SK-N-MC (cell line): ENCODE measurements around the gene SULT2B1.

Experiments
- EZH2 ChIP-seq: fragments of 200-600 bp; sonication (generic); IDR thresholded peaks from one replicate; pipeline ENCODE4 v1.6.1; 2017; ENCODE audit warnings: antibody characterized with exemption
- FOXP2 ChIP-seq: optimal IDR thresholded peaks from 2 replicates; pipeline ENCODE3; 2011; ENCODE audit warnings: mild to moderate bottlenecking, moderate library complexity; ENCODE audit not compliant: insufficient read depth; ENCODE audit errors: extremely low read length, control extremely low read depth
- POLR2AphosphoS5 ChIP-seq: IDR thresholded peaks from 2 replicates; pipeline ENCODE4 v1.6.1; 2012; ENCODE audit warnings: mild to moderate bottlenecking, low read depth, low read length, borderline replicate concordance

- TF ChIP-seq EZH2 = no peak
- no peak for TF ChIP-seq POLR2AphosphoS5
- no peak for TF ChIP-seq FOXP2
These were observed 66.4 kb downstream of the SULT2B1 start for GRCh38 chr19:48618278-48618915.
